Panc1 (cell line): ENCODE data around the gene PCDH7. TPM values are rescaled to one million over a fixed set of nuclear protein-coding genes. Genes with fewer than 3 reads are reported as not detected.

Experiments
- ATAC-seq: fragments of 200-7000 bp; cut with Tn5 transposase; 2 replicates; pipeline ENCODE4 v1.9.1; 2020; ENCODE audit warnings: mild to moderate bottlenecking, moderate library complexity
- BruUV-seq: library from RNA; stranded (reverse); fragments of 400-500 nt; replicated peaks from 2 replicates; lab custom pipeline; 2021; lab: Mats Ljungman, UMichigan
- CTCF ChIA-PET: fragments of 300-600 bp; sonication (Branson Sonifier 250); formaldehyde crosslinking; loops from one replicate; lab custom pipeline; 2022; ENCODE audit warnings: antibody characterized with exemption; lab: Charles Lee
- POLR2A ChIA-PET: fragments of 300-600 bp; sonication (Branson Sonifier 250); formaldehyde crosslinking; loops from one replicate; lab custom pipeline; 2022; ENCODE audit warnings: antibody characterized with exemption; lab: Charles Lee
- DNase-seq: peaks from one replicate; pipeline ENCODE4 v3.0.0-alpha.2; 2010; ENCODE audit warnings: low read depth, low spot score
- H3K27ac ChIP-seq: 2 replicates; pipeline ENCODE4 v1.5.1; 2011; ENCODE audit warnings: mild to moderate bottlenecking, low read length, inconsistent platforms
- H3K27me3 ChIP-seq: fragments of 200-500 bp; sonication (Bioruptor generic); 2 replicates; pipeline ENCODE4 v1.6.0; 2014; ENCODE audit warnings: low read length, inconsistent platforms; ENCODE audit not compliant: control insufficient read depth, insufficient read depth
- H3K36me3 ChIP-seq: fragments of 200-500 bp; sonication (Bioruptor generic); 2 replicates; pipeline ENCODE4 v1.5.1; 2014; ENCODE audit warnings: inconsistent platforms, mild to moderate bottlenecking, low read length, moderate library complexity; ENCODE audit not compliant: control insufficient read depth, insufficient read depth
- H3K4me1 ChIP-seq: 2 replicates; pipeline ENCODE4 v1.5.1; 2011; ENCODE audit warnings: inconsistent platforms, mild to moderate bottlenecking, low read length, moderate library complexity; ENCODE audit not compliant: control insufficient read depth, insufficient read depth
- H3K4me3 ChIP-seq, 2 experiments: 2 replicates each; pipeline ENCODE4 v1.5.1; 2011 to 2012; ENCODE audit warnings: low read depth in 2 of 2, low read length in 2 of 2, mild to moderate bottlenecking in 2 of 2, inconsistent platforms in 1 of 2, moderate library complexity in 1 of 2
- H3K9me3 ChIP-seq: fragments of 200-500 bp; sonication (Bioruptor generic); 2 replicates; pipeline ENCODE4 v1.5.1; 2014; ENCODE audit warnings: low read depth, mild to moderate bottlenecking, inconsistent platforms, low read length, moderate library complexity; ENCODE audit not compliant: control insufficient read depth, insufficient read depth
- POLR2AphosphoS5 ChIP-seq: IDR thresholded peaks from 2 replicates; pipeline ENCODE4 v1.6.1; 2012; ENCODE audit warnings: mild to moderate bottlenecking, low read depth, low read length, moderate library complexity
- SIN3A ChIP-seq: IDR thresholded peaks from 2 replicates; pipeline ENCODE4 v1.6.1; 2012; ENCODE audit warnings: low read depth, mild to moderate bottlenecking, low read length, moderate library complexity, borderline replicate concordance; ENCODE audit not compliant: insufficient read depth
- TCF7L2 ChIP-seq: IDR thresholded peaks from 2 replicates; pipeline ENCODE4 v1.6.1; 2011; ENCODE audit warnings: mild to moderate bottlenecking, low read depth, low read length, inconsistent platforms
- in situ Hi-C: cut with HindIII; loops from 2 replicates; pipeline ENCODE4 v1.10.0; 2016; ENCODE audit warnings: low sequenced_read_pairs, low pct_unique_long_range_greater_than_20kb
- intact Hi-C: fragments of 100-400 bp; cut with micrococcal nuclease; formaldehyde crosslinking; loops from one replicate; pipeline ENCODE4 v1.10.0; 2022; ENCODE audit not compliant: unreplicated experiment
- total RNA-seq: library from RNA; stranded (reverse); gene quantifications from one replicate; pipeline ENCODE4 v1.2.1, GENCODE V29; 2021; ENCODE audit not compliant: unreplicated experiment
- TF ChIP-seq, protein P1 (sequence below), 2 experiments: IDR thresholded peaks; 2 replicates each; pipeline ENCODE4 v1.6.1; 2011 to 2012; ENCODE audit warnings: low read depth in 2 of 2, control low read depth in 1 of 2, low read length in 1 of 2, mild to moderate bottlenecking in 1 of 2, moderate library complexity in 1 of 2; ENCODE audit not compliant: insufficient read depth in 1 of 2
- TF ChIP-seq, protein P2 (sequence below): fragments of 450-650 bp; IDR thresholded peaks from 2 replicates; pipeline ENCODE4 v1.5.1; 2017; ENCODE audit warnings: mild to moderate bottlenecking

The PCDH7 gene
- total RNA-seq, 1 experiment from 2014 or later, result 31.6 TPM

DNA sequence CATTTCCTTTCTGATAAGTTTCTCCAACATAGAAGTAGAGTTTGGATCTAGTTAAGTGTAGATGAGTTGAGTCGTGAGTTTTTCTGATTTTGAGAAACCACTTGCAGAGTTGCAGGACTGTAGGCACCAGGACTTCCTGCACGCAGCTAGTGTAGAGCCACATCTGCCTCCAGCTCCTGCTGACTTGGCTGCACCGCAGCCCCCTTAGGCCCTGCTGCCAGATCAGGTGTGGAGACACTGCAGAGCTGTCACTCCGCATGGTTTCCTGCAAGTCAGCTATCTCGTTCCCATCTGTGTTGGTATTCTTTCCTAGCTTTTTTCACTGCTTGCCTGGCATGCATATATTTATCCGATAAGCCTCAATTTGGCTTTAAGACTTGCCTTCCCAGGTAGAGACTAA lies 48.9 kb downstream of the PCDH7 start:
- intact Hi-C loops, result no loop called here
- ChIA-PET CTCF (no interaction called here), POLR2A (no interaction called here)
- Histone ChIP-seq H3K9me3 (no peaks in the 10 kb centered on the region), H3K27me3 (no peaks in the 10 kb centered on the region), H3K36me3 (no peaks in the 10 kb centered on the region), H3K4me1 (peaks cover 30% of the 10 kb centered on the region), H3K4me3 (no peak overlapping the region), H3K27ac (peak overlapping the region; percentile 69)
- in situ Hi-C loops, result no loop called here
- ATAC-seq, result peak; percentile 56; the same call in 1 of the 2 replicates
- TF ChIP-seq POLR2AphosphoS5, result no peak
- TF ChIP-seq TCF7L2, result no peak
- TF ChIP-seq, protein P1, sequence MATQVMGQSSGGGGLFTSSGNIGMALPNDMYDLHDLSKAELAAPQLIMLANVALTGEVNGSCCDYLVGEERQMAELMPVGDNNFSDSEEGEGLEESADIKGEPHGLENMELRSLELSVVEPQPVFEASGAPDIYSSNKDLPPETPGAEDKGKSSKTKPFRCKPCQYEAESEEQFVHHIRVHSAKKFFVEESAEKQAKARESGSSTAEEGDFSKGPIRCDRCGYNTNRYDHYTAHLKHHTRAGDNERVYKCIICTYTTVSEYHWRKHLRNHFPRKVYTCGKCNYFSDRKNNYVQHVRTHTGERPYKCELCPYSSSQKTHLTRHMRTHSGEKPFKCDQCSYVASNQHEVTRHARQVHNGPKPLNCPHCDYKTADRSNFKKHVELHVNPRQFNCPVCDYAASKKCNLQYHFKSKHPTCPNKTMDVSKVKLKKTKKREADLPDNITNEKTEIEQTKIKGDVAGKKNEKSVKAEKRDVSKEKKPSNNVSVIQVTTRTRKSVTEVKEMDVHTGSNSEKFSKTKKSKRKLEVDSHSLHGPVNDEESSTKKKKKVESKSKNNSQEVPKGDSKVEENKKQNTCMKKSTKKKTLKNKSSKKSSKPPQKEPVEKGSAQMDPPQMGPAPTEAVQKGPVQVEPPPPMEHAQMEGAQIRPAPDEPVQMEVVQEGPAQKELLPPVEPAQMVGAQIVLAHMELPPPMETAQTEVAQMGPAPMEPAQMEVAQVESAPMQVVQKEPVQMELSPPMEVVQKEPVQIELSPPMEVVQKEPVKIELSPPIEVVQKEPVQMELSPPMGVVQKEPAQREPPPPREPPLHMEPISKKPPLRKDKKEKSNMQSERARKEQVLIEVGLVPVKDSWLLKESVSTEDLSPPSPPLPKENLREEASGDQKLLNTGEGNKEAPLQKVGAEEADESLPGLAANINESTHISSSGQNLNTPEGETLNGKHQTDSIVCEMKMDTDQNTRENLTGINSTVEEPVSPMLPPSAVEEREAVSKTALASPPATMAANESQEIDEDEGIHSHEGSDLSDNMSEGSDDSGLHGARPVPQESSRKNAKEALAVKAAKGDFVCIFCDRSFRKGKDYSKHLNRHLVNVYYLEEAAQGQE (IDR thresholded peaks at IDR 0.05; ENCODE audit: insufficient read depth in 1 of 2, low read depth in 2 of 2, low read length in 1 of 2), result no peak
- TF ChIP-seq, protein P2, sequence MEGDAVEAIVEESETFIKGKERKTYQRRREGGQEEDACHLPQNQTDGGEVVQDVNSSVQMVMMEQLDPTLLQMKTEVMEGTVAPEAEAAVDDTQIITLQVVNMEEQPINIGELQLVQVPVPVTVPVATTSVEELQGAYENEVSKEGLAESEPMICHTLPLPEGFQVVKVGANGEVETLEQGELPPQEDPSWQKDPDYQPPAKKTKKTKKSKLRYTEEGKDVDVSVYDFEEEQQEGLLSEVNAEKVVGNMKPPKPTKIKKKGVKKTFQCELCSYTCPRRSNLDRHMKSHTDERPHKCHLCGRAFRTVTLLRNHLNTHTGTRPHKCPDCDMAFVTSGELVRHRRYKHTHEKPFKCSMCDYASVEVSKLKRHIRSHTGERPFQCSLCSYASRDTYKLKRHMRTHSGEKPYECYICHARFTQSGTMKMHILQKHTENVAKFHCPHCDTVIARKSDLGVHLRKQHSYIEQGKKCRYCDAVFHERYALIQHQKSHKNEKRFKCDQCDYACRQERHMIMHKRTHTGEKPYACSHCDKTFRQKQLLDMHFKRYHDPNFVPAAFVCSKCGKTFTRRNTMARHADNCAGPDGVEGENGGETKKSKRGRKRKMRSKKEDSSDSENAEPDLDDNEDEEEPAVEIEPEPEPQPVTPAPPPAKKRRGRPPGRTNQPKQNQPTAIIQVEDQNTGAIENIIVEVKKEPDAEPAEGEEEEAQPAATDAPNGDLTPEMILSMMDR, result no peak
- no peak for TF ChIP-seq SIN3A
- DNase-seq, result no peak
- no TSS peak for BruUV-seq

DNA sequence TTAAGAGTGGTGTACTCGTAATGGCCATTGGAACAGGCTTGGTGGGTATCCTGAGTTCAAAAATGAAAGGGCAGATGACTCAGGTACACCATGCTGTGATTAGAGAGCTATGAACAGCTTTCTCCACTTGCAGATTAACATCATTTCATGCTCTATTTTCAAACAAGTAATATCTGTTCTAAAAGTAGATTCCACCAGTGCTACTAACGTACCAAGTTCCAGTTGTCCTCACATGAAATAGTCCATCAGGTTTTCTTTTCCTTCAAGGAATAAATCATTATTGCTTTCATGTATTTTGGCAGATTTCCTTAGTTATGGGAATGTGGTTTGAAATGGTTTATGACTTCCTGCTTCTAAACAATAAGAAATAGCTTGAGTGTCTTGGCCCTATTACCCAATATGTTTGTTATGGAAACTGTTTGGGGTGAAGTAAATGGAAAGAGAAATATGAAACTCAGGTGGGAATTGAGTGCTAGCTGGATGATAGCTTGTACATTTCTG lies 49.9 kb downstream of the PCDH7 start:
- DNase-seq (no peak), ATAC-seq (peak; percentile 80)
- H3K9me3 ChIP-seq, result no peaks in the 10 kb centered on the region
- intact Hi-C loops (no loop called here), in situ Hi-C loops (no loop called here)
- ChIA-PET CTCF (no interaction called here), POLR2A (no interaction called here)
- no peak overlapping the region for H3K4me3 ChIP-seq
- no peaks in the 10 kb centered on the region for H3K36me3 ChIP-seq
- no peaks in the 10 kb centered on the region for H3K27me3 ChIP-seq
- TF ChIP-seq TCF7L2, result peak; percentile 72; the same call in 1 of the 2 replicates
- TF ChIP-seq, protein P1 (IDR thresholded peaks at IDR 0.05; ENCODE audit: insufficient read depth in 1 of 2, low read depth in 2 of 2, low read length in 1 of 2), result no peak
- no TSS peak for BruUV-seq
- H3K27ac ChIP-seq, result peak overlapping the region; percentile 69
- H3K4me1 ChIP-seq, result peaks cover 25% of the 10 kb centered on the region
